GM21723 (cell line): ENCODE results near the gene SLC6A18.
"Not testable (repeated sequence)": the region's sequence is repeated elsewhere in the genome, so short reads cannot be mapped to it uniquely, and the experiment has no call there.

Experiments
- ATAC-seq: cut with Tn5 transposase; IDR thresholded peaks from one replicate; pipeline ENCODE4 v1.9.1; 2021; ENCODE audit warnings: mild to moderate bottlenecking, moderate library complexity; ENCODE audit not compliant: unreplicated experiment

SLC6A18 gene

GRCh38 chr5:1284336-1284970, 59.3 kb downstream of the SLC6A18 start:
- ATAC-seq: not testable (repeated sequence)

- no peak for ATAC-seq
Measured at GRCh38 chr5:1285141-1285540, 60.0 kb downstream of the SLC6A18 start.

- no peak for ATAC-seq
Measured at GRCh38 chr5:1285883-1286291, 60.7 kb downstream of the SLC6A18 start.

- ATAC-seq: no peak
Measured at GRCh38 chr5:1288439-1289335, 63.5 kb downstream of the SLC6A18 start.

GRCh38 chr5:1289559-1289958, 64.4 kb downstream of the SLC6A18 start:
- ATAC-seq: not testable (repeated sequence)

GRCh38 chr5:1290956-1291355, 65.8 kb downstream of the SLC6A18 start:
- ATAC-seq: not testable (repeated sequence)

- ATAC-seq: no peak
Measured at GRCh38 chr5:1291611-1292080, 66.5 kb downstream of the SLC6A18 start.

- no peak for ATAC-seq
Measured at GRCh38 chr5:1292139-1292538, 67.0 kb downstream of the SLC6A18 start.

- ATAC-seq: no peak
Measured at GRCh38 chr5:1292846-1293415, 67.8 kb downstream of the SLC6A18 start.

GRCh38 chr5:1293416-1294205, 68.4 kb downstream of the SLC6A18 start:
- ATAC-seq: no peak

GRCh38 chr5:1294206-1294834, 69.1 kb downstream of the SLC6A18 start:
- no peak for ATAC-seq

GRCh38 chr5:1294835-1295649, 69.9 kb downstream of the SLC6A18 start, which contains the start of gene TERT:
Gene TERT, minus strand, starts transcription at chr5:1295068. Its CDS starts 79 bp downstream, at chr5:1294989.
- no peak for ATAC-seq

- no peak for ATAC-seq
Measured at GRCh38 chr5:1295650-1296037, 70.5 kb downstream of the SLC6A18 start.
